Measurements from ENCODE around the gene FBXW10.
"Not testable (repeated sequence)": the region's sequence is repeated elsewhere in the genome, so short reads cannot be mapped to it uniquely, and the experiment has no call there.

Gene FBXW10

GRCh38 chr17:18750242-18750641 is 6.4 kb downstream of the FBXW10 start:
- DNase-seq: not testable (repeated sequence)

- not testable (repeated sequence) for DNase-seq
These were observed 10.1 kb downstream of the FBXW10 start for GRCh38 chr17:18753829-18754409.

DNA sequence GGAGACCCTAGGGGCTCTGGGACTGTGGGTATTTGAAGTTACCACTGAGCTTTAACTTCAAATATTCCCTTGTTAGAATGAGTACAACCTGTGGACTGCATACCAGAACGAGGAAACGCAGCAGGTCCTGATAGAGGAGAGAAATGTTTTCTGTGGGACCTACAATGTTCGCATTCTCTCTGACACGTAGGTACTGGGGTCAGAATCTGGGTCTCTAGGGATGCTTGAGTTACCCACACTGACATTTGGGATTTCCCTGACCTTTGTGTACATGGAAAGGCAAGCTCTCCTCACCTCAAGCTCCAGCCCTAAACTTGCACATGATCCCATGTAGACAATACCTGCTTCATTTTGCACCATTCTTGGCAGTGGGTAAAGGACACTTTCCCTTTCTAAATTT is 12.1 kb downstream of the FBXW10 start:
- DNase-seq: not testable (repeated sequence)

- not testable (repeated sequence) for DNase-seq
These were observed 13.7 kb downstream of the FBXW10 start for GRCh38 chr17:18757368-18758044.

GRCh38 chr17:18758344-18758743 is 14.5 kb downstream of the FBXW10 start:
- not testable (repeated sequence) for DNase-seq

DNA sequence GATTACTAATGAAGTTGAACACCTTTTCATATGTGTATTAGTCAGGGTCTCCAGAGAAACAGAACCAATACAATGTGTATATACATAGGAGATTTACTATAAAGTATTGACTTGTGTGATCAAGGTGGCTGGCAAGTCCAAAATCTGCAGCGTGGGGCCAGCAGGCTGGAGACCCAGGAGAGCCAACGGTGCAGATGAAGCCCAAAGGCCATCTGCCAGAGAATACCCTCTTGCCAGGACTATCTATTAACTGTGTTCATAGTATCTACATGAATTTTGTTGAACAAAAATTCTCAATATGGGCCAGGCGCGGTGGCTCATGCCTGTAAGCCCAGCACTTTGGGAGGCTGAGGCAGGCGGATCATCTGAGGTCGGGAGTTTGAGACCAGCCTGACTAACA is 16.4 kb downstream of the FBXW10 start:
- DNase-seq: not testable (repeated sequence)

- not testable (repeated sequence) for DNase-seq
These were observed 26.7 kb downstream of the FBXW10 start for GRCh38 chr17:18770572-18770971.

GRCh38 chr17:18771066-18771465 is 27.2 kb downstream of the FBXW10 start:
- not testable (repeated sequence) for DNase-seq

DNA sequence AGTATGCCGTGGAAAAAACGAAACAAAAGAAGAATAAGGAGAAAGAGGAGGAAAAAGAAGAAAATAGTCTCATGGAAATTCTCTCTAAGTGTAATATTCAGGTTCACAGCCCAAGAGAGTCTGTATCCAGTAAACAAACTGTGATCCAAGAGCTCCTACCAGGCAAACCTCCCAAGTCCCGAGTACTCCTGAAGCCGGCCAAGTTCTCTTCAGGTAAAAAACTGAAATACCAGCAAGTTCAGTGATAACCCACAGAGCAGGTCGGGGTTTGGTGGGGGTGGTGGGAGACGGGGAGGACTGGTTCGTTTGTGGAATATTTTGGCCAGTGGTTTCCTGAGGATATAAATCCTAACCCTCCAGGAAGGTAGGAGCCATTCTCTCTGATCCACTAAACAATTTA is 28.6 kb downstream of the FBXW10 start:
- DNase-seq: no peak

- DNase-seq: peak; percentile 87
These were observed 37.3 kb downstream of the FBXW10 start, which contains the start of gene TVP23B for GRCh38 chr17:18780991-18781718. Gene TVP23B (plus strand): TSS chr17:18781183. CDS start chr17:18781294, 111 bp downstream.

GRCh38 chr17:18781805-18782204 is 38.0 kb downstream of the FBXW10 start:
- not testable (repeated sequence) for DNase-seq

GRCh38 chr17:18785933-18786332 is 42.1 kb downstream of the FBXW10 start:
- DNase-seq: not testable (repeated sequence)

DNA sequence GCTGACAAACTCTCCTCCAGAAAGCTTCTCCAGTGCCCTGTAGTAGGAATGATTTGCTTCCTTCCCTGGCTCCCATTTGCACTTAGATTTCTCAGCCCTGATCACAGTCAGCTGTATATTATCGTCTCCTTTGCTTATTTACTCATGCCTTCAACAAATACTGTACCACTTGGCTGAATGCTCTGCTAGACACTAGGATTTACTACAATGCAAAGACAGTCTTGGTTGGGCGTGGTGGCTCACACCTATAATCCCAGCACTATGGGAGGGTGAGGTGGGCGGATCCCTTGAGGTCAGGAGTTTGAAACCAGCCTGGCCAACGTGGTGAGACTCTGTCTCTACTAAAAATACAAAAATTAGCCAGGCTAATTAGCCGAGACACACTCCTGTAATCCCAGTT is 43.0 kb downstream of the FBXW10 start:
- not testable (repeated sequence) for DNase-seq

DNA sequence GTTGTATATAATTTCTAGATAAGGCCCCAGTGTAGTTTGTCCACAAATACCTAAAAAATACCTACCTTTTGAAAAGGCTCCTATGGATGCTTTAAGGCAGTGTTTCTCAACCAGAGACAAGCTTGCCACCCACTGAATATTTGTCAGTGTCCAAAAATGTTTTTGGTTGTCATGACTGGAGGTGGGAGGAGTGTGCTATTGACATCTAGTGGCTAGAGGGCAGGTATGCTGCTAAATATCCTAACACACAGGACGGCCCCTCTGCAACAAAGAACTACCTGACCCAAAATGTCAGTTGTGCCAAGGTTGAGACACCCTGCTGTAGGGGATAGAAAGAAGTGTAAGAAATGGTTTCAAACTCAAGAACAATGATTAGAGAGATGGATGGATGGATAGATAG is 47.5 kb downstream of the FBXW10 start:
- not testable (repeated sequence) for DNase-seq

- DNase-seq: not testable (repeated sequence)
These were observed 51.0 kb downstream of the FBXW10 start for GRCh38 chr17:18794841-18795240.

DNA sequence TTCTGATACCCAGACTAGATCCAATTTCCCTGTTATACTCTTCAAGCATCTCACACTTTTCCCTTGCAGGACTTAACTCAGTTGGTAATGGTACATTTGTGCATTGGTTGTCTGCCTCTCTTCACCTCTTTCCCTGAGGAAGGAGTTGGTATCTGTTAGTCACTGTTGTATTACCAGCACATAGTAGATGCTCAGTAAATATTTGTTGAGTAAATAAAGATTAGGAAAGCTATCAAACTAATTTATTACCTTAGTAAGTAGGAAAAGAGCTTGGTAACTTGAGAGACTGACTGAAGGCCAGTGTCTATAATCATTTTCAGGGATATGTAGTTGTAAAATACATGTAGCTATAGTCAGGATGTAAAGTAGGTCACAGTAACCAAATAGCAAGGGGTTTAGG is 53.0 kb downstream of the FBXW10 start:
- DNase-seq: not testable (repeated sequence)

DNA sequence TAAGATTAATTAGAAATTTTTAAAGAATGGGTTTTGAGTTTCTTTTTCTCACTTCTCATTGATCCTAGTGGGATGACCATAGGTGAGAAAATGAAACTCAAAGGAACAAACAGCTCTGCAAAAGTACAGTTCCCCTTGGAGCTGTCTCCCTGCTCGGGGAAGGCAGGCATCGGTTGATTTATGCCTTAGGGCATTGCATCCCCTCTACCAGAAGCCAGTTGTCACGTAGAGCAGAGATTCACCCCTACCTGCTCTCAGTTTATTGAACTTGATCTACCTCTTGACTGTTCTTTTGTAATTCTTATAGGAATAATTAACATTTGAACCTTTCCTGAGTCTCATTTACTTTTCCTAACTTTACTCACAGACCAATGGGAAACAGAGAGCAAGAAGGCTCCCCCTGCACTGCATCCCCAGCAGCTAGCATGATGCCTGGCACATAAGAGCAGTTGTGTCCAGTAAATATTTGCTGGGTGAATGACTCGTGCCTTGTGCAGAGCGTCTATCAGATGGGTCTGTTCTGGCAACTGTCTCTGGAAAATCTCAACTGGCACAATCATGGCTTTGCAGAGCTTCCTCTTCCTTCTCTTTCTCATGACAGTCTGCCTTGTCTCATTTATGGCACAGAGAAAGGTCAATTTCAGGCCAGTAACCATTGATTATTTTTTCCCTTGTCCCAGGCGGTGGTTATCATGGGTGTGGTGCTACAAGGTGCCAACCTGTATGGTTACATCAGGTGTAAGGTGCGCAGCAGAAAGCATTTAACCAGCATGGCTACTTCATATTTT is 59.8 kb downstream of the FBXW10 start:
- DNase-seq: not testable (repeated sequence)

DNA sequence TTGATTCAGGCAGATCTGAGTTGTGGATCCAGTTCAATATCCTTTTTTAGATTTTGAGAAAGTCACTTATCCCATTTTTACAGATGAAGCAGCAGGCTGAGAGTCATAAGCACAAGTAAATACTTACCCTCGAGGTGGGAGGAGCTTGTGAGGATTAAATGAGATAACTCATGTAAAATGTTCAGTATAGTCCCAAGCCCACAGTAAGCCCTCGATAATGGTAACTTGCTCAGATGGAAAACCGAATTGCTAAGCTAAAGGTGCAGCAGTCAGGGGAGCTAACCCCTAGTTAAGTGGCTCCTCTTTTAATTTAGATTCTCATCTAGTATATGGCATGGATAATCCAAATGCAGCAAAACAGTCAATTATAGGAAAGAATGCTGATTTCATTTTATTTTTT is 72.1 kb downstream of the FBXW10 start:
- not testable (repeated sequence) for DNase-seq

DNA sequence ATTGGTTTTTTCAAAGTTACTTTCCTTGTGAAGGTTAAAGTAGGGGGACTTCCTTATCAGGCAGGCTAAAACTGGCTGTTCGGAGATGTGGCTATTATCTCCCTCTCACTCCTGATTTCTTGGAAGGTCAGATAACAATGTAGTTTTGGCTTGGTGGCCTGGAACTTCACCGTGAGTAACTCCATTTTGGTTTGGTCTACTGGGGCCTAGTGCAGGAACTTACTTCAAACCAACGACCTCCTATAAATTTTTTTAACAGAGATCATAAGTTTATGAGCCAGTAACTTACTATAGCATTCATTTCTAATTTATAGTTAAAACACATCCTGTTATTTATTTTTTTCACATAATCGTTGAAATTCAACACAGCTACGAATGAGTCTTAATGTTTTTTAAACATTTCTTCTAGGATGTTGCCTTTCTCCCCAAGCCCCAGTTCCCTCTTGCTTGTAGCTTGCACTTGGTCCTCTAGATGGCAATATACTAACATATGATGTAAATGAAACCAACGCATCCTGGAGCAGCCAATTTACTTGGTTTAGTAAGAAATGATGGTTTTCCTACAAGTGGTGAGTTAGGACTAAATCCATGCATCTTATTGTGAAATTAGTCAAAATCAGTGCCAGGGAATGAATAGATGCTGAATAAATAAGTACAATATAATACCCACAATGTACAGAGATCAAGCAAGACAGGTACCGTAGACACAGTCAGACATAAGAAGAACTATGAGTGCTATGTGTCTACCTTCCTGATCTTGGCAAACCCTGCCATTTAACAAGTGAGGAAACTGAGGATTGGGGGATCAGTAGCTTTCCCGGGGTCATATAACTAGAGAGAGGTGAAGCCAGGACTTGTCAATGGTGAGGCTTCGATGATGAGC is 72.9 kb downstream of the FBXW10 start:
- not testable (repeated sequence) for DNase-seq

DNA sequence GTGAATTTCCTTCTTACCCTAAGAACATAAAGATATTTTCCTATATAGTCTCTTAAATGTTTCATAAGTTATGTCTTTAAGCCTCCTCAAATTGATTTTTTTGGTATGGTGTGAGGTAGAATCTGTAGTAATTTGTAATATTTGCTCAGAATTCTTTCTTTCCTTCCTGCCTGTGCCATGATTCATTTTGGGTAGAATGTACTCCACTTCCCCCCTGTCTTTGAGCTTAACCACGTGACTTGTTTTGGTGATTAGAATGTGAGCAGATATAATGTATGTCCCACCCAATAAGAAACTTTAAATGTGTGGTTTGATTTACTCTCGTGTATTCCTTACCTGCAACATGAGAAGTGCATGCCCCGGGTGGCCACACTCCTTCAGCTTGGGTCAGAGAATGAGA is 77.6 kb downstream of the FBXW10 start:
- not testable (repeated sequence) for DNase-seq

DNA sequence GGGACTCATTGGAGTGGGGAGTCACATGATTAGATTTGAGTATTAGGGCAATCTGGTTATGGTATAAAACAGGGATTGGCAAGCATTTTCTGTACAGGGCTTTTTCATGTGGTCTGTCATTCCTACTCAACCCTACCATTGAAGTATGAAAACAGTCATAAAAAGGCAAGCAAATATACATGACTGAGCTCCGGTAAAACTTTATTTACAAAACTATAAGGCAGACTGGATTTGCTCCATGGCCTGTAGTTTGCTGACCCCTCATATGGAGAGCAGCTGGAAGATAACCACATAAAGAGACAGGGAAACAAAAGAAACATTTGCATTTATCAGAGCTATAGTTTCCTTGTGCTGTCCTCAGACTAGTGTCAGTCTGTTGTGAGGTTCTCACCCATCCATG is 83.8 kb downstream of the FBXW10 start:
- DNase-seq: not testable (repeated sequence)
